GM23338 (cell line): ENCODE data around the gene MAP4.

Experiments used
- CTCF ChIP-seq, 2 experiments: fragments of 200-600 bp in 1 of 2; sonication (generic) in 1 of 2; conservative IDR thresholded peaks; 2 replicates each; pipeline versions ENCODE4 v1.5.1 to v1.6.1; 2016 to 2017; ENCODE audit warnings: antibody characterized with exemption in 2 of 2, low read depth in 2 of 2, mild to moderate bottlenecking in 2 of 2, moderate library complexity in 1 of 2
- ETS1 ChIP-seq: IDR thresholded peaks from 2 replicates; pipeline ENCODE4 v1.6.1; 2016; ENCODE audit warnings: antibody characterized with exemption
- TF ChIP-seq, protein P1 (sequence below): IDR thresholded peaks from one replicate; pipeline ENCODE4 v1.6.1; 2018; ENCODE audit warnings: antibody characterized with exemption; ENCODE audit not compliant: unreplicated experiment

GRCh38 chr3:48002787-48003186 lies 13.4 kb downstream of the MAP4 start:
- no peak for TF ChIP-seq CTCF (conservative IDR thresholded peaks at IDR 0.05; ENCODE audit: low read depth in 2 of 2)
- TF ChIP-seq, protein P1, sequence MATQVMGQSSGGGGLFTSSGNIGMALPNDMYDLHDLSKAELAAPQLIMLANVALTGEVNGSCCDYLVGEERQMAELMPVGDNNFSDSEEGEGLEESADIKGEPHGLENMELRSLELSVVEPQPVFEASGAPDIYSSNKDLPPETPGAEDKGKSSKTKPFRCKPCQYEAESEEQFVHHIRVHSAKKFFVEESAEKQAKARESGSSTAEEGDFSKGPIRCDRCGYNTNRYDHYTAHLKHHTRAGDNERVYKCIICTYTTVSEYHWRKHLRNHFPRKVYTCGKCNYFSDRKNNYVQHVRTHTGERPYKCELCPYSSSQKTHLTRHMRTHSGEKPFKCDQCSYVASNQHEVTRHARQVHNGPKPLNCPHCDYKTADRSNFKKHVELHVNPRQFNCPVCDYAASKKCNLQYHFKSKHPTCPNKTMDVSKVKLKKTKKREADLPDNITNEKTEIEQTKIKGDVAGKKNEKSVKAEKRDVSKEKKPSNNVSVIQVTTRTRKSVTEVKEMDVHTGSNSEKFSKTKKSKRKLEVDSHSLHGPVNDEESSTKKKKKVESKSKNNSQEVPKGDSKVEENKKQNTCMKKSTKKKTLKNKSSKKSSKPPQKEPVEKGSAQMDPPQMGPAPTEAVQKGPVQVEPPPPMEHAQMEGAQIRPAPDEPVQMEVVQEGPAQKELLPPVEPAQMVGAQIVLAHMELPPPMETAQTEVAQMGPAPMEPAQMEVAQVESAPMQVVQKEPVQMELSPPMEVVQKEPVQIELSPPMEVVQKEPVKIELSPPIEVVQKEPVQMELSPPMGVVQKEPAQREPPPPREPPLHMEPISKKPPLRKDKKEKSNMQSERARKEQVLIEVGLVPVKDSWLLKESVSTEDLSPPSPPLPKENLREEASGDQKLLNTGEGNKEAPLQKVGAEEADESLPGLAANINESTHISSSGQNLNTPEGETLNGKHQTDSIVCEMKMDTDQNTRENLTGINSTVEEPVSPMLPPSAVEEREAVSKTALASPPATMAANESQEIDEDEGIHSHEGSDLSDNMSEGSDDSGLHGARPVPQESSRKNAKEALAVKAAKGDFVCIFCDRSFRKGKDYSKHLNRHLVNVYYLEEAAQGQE = no peak
- TF ChIP-seq ETS1 = no peak
